Activated T-helper 9 cell treated with anti-CD3 and anti-CD28 coated beads, Interleukin-2, amount 50 U/mL, for 16 hours (primary cell): ENCODE data around the gene HPS1.

Source experiments
- DNase-seq: peaks from one replicate; pipeline ENCODE4 v3.0.0-alpha.2; 2020; ENCODE audit warnings: low read depth

HPS1 gene

GRCh38 chr10:98411166-98411565 lies 35.6 kb downstream of the HPS1 start:
- no peak for DNase-seq

- no peak for DNase-seq
Observed at GRCh38 chr10:98410759-98411158, 36.0 kb downstream of the HPS1 start.

GRCh38 chr10:98410135-98410743 lies 36.5 kb downstream of the HPS1 start:
- DNase-seq, result no peak

GRCh38 chr10:98408799-98409198 lies 37.9 kb downstream of the HPS1 start:
- no peak for DNase-seq

- no peak for DNase-seq
Observed at GRCh38 chr10:98407744-98408241, 38.9 kb downstream of the HPS1 start.

GRCh38 chr10:98407017-98407743 lies 39.6 kb downstream of the HPS1 start:
- no peak for DNase-seq

GRCh38 chr10:98405422-98405821 lies 41.3 kb downstream of the HPS1 start:
- DNase-seq, result no peak

GRCh38 chr10:98404571-98405359 lies 42.0 kb downstream of the HPS1 start:
- DNase-seq, result no peak

GRCh38 chr10:98403812-98404504 lies 42.8 kb downstream of the HPS1 start:
- no peak for DNase-seq

- DNase-seq, result no peak
Observed at GRCh38 chr10:98402931-98403718, 43.6 kb downstream of the HPS1 start.

- no peak for DNase-seq
Observed at GRCh38 chr10:98402478-98402877, 44.3 kb downstream of the HPS1 start.

GRCh38 chr10:98400482-98400881 lies 46.3 kb downstream of the HPS1 start:
- DNase-seq, result no peak

GRCh38 chr10:98399784-98400183 lies 47.0 kb downstream of the HPS1 start:
- DNase-seq, result no peak

GRCh38 chr10:98397089-98397600 lies 49.6 kb downstream of the HPS1 start:
- DNase-seq, result no peak

- no peak for DNase-seq
Observed at GRCh38 chr10:98396096-98397063, 50.4 kb downstream of the HPS1 start.

GRCh38 chr10:98394851-98395440 lies 51.8 kb downstream of the HPS1 start:
- DNase-seq, result no peak

- no peak for DNase-seq
Observed at GRCh38 chr10:98391578-98391991, 55.1 kb downstream of the HPS1 start.

- no peak for DNase-seq
Observed at GRCh38 chr10:98391065-98391464, 55.7 kb downstream of the HPS1 start.

GRCh38 chr10:98390406-98390805 lies 56.3 kb downstream of the HPS1 start:
- DNase-seq, result no peak

- no peak for DNase-seq
Observed at GRCh38 chr10:98389398-98389797, 57.3 kb downstream of the HPS1 start.
